HL-60 (cell line): ENCODE data around the gene ZNF22.

Experiments used
- DNase-seq, 2 experiments: peaks; one replicate each; pipeline ENCODE4 v3.0.0-alpha.2; 2010 to 2020; ENCODE audit warnings: low read depth in 1 of 2, low spot score in 1 of 2
- H3K27ac ChIP-seq: fragments of 250-450 bp; sonication (Bioruptor Pico); replicated peaks from 2 replicates; pipeline ENCODE4 v1.5.1; 2020; ENCODE audit warnings: mild to moderate bottlenecking, moderate library complexity
- H3K27me3 ChIP-seq: fragments of 250-450 bp; sonication (Bioruptor Pico); 2 replicates; pipeline ENCODE4 v1.5.1; 2021; ENCODE audit warnings: mild to moderate bottlenecking, moderate library complexity; ENCODE audit not compliant: insufficient read depth, poor library complexity, severe bottlenecking
- H3K4me3 ChIP-seq: replicated peaks from 2 replicates; pipeline ENCODE4 v1.5.1; 2011; ENCODE audit warnings: mild to moderate bottlenecking, control low read depth, low read length; ENCODE audit not compliant: insufficient read depth
- GABPA ChIP-seq: IDR thresholded peaks from 2 replicates; pipeline ENCODE4 v1.6.1; 2012; ENCODE audit warnings: low read depth
- POLR2AphosphoS5 ChIP-seq: IDR thresholded peaks from 2 replicates; pipeline ENCODE4 v1.6.1; 2012; ENCODE audit warnings: low read depth
- REST ChIP-seq: IDR thresholded peaks from 2 replicates; pipeline ENCODE4 v1.6.1; 2012; ENCODE audit warnings: low read depth; ENCODE audit not compliant: insufficient replicate concordance
- SPI1 ChIP-seq: IDR thresholded peaks from 2 replicates; pipeline ENCODE4 v1.6.1; 2012; ENCODE audit warnings: low read depth, mild to moderate bottlenecking, borderline replicate concordance
- TF ChIP-seq, protein P1 (sequence below): IDR thresholded peaks from one replicate; pipeline ENCODE4 v1.5.1; 2011; ENCODE audit warnings: low read length, control low read depth, inconsistent platforms; ENCODE audit not compliant: insufficient read depth

The ZNF22 gene

GRCh38 chr10:44993226-44993921, 7.3 kb upstream of the ZNF22 start:
- no peak for TF ChIP-seq POLR2AphosphoS5
- no peak for TF ChIP-seq REST
- TF ChIP-seq, protein P1, sequence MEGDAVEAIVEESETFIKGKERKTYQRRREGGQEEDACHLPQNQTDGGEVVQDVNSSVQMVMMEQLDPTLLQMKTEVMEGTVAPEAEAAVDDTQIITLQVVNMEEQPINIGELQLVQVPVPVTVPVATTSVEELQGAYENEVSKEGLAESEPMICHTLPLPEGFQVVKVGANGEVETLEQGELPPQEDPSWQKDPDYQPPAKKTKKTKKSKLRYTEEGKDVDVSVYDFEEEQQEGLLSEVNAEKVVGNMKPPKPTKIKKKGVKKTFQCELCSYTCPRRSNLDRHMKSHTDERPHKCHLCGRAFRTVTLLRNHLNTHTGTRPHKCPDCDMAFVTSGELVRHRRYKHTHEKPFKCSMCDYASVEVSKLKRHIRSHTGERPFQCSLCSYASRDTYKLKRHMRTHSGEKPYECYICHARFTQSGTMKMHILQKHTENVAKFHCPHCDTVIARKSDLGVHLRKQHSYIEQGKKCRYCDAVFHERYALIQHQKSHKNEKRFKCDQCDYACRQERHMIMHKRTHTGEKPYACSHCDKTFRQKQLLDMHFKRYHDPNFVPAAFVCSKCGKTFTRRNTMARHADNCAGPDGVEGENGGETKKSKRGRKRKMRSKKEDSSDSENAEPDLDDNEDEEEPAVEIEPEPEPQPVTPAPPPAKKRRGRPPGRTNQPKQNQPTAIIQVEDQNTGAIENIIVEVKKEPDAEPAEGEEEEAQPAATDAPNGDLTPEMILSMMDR: no peak
- no peak for DNase-seq
- H3K27me3 ChIP-seq: no peaks in the 10 kb centered on the region
- no peak overlapping the region for H3K27ac ChIP-seq
- H3K4me3 ChIP-seq: no peak overlapping the region

DNA sequence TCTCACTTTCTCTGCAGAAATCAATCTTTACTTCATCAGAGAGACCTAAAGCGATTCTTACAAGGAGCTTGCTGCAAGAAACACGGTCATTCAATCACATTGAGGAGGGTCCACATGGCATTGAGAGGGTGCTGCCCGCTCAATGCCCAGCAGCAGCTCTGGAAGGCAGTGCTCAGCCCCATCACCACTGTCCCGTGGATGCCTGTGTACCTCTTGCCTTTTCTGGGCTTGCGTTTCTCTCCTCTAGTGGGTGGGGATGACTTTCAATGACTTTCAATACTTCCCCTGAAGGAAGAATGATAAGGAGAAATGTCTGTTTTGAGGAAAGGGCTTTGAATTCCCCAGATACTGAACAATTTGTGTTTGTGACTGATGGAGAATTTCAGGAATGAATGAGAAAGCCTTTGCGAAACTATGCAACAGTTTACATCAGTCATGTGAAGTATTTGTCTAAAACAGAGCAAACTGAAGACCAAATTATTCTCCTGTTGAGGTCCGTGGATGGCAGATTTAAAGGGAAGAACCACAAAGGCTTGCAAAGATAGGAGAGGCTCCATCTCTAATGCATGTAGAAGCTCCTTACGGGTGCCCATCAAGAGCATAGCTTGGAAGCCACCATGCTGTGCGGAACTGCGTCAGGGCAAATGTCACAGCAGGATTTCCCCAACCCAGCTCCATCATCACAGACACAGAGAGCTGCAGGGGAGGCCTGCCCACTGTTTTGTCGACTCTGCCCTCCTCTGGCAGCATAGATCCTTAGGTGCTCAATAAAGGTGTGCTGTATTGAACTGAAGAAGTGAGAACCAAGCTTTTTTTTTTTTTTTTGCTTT, 6.6 kb upstream of the ZNF22 start:
- no peak overlapping the region for H3K4me3 ChIP-seq
- H3K27me3 ChIP-seq: no peaks in the 10 kb centered on the region
- no peak overlapping the region for H3K27ac ChIP-seq
- no peak for DNase-seq
- TF ChIP-seq POLR2AphosphoS5 (no peak), GABPA (no peak), REST (no peak), SPI1 (no peak)
- TF ChIP-seq, protein P1: no peak

GRCh38 chr10:44994752-44995530, 5.8 kb upstream of the ZNF22 start:
- TF ChIP-seq, protein P1: no peak
- TF ChIP-seq REST (no peak), SPI1 (no peak), GABPA (no peak), POLR2AphosphoS5 (0 out of 2 replicates have a peak, but pooled peaks have one; percentile 26)
- H3K4me3 ChIP-seq: no peak overlapping the region
- no peaks in the 10 kb centered on the region for H3K27me3 ChIP-seq
- H3K27ac ChIP-seq: peak overlapping the region; percentile 11
- DNase-seq: no peak
